ELF-1 (cell line): ENCODE data around the gene OR2A5.
"Not testable (repeated sequence)": the region's sequence is repeated elsewhere in the genome, so short reads cannot be mapped to it uniquely, and the experiment has no call there.

Experiments used
- DNase-seq: peaks from one replicate; pipeline ENCODE4 v3.0.0-alpha.2; 2016; ENCODE audit warnings: low read depth, low spot score

Gene OR2A5

DNA sequence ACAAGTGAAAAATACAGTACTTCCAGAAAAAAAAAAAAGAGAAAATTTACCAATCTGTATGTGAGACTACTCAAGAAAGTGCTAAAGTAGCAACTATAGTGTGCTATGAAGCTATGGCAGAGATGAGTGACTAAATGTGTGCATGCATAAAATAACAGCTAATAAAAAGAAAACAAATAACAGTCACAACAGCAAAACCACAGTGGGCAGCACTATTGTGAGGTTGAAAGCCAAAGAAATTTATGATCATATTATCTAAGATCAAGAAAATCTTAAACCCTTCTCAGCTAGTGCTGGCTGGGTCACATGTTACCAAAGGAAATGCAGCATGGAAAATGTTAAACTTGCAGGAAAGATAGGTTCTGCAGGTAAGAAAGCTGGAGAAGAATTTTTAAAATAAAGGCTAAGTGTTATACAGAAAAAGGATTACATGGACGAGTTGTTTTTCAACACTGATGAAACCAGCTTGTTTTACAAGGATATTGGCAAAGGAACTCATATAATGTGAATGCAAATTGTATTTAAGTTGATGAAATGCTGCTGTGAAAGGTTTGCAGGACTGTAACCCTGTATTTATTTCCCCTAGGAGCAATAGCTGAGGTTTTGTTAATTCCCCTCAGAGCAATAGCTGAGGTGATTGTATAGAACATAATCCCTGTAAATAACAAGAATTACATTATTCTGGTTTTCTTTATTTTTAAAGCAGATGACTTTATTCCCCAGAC is 15.6 kb upstream of the OR2A5 start:
- no peak for DNase-seq

DNA sequence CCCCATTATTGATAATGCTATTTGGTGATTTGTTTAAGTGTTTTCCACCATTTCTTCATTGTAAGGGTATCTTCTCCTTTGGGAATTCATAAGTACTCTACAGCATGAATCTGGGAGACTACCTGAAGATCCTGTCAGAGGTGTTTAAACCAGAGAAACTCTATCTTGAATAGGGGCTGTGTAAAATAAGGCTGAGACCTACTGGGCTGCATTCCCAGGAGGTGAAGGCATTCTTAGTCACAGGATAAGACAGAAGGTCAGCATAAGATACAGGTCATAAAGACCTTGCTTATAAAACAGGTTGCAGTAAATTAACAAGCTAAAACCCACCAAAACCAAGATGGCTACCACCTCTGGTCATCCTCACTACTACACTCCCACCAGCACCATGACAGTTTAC is 13.4 kb upstream of the OR2A5 start:
- DNase-seq = no peak

DNA sequence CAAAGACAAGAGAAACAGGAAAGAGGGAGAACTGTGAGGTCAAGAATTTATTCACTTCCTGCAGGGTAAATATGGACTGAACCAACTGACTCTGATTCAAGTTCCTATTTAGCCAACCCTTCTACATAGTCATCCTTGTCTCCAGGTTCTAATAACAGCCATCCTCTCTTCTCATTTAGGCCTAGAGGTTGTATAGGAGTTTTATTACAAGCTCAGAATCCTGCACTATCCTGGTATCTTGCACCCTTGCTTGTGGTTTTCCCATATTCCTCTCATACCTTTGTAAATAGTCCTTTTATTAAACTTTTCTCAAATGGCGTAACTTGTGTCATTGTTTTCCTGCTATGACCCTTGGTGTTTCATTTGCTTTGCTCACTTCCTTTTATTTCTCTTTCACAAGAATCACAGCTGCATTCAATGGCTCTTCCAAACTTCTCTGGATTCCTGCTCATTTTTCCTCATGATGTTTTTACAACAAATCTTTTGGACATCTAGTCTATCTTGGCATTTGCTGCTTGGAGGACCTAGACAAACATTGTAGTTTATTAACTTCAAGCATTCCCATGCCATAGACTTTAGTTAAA is 12.4 kb upstream of the OR2A5 start:
- no peak for DNase-seq

DNA sequence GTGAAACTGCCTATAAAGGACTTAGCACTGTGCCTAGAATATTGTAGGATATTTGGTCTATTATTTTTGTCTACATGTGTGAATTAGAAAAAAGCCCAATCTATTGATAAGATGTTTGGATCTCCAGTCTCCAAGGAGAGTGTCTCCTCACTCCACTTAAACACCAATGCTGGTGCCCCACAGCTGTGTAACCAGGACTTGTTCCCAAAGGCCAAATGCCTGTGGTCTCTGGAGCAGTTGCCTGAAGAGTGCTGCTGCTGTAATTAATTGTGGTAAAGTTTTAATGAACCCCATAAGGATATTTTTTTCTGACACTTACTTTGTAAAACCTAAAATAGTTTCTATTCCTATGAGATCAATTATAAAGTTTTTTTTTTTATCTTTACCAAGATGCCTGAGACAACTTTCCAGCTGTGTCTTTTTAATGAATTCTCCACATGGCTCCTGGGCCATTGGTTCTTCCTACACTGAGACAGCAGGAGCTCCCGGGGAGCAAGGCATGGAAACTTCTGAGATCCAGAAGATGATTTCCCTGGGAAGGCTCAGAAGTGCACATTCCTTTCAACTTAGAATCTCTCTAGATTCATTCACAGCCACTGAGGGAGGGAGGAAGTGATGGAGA is 11.2 kb upstream of the OR2A5 start:
- DNase-seq = no peak

DNA sequence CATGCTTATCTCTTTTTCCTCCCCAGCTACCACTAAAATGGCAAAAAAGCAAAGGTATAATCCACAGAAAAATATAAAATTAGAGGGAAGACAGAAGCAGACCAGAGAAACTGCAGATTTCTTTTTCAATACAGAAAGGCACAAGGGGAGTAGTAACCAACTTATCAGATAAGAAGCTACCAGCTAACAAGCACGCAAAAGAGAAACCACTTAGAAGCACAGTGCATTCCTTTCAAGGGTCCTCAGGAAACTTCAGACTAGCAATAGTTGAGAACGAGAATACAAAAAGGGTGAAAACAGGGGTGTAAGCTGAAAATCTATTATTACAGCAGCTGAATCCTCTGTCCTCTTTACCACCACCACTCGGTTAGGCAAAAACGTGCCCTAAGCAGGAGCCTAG is 9.9 kb upstream of the OR2A5 start:
- no peak for DNase-seq

DNA sequence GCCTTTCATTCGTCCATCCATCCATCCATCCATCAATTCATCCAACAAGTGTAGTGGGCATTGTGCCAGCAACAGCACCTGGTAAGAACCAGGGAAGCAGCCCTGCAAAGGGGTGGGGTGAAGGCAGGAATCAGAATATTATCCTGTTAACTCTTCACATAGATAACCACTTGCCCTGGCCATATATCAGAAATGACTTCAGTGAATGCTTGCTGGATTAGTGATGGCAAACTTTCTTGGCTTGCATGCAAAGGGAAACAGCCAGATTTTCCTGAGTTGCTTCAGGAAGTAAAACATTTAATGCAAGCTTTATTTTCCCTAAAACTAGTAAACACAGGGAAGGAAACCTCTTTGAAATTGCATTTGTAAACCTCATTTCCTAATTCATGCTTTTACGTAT is 743 bp downstream of the OR2A5 start:
- no peak for DNase-seq

DNA sequence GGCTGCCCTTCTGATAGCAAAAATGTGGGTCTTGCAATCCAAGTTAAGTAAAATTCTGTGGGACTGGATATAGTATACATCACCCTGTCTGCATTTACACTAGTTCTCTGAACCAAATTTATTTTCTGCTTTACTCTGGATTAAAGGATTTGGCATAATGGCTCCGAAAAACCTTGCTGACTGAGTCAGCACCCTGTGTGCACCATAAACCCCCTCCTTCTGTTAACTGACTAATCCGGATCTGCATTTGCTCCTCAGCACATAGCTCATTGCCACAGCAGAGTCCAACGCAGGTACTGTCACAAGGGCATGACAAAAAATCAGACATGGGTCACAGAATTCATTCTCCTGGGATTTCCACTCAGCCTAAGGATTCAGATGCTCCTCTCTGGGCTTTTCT is 1.3 kb downstream of the OR2A5 start:
- peak; percentile 14 for DNase-seq

DNA sequence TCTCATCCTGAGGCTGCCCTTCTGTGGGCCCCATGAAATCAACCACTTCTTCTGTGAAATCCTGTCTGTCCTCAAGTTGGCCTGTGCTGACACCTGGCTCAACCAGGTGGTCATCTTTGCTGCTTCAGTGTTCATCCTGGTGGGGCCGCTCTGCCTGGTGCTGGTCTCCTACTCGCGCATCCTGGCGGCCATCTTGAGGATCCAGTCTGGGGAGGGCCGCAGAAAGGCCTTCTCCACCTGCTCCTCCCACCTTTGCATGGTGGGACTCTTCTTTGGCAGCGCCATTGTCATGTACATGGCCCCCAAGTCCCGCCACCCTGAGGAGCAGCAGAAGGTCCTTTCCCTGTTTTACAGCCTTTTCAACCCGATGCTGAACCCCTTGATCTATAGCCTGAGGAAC is 2.1 kb downstream of the OR2A5 start:
- DNase-seq = not testable (repeated sequence)

DNA sequence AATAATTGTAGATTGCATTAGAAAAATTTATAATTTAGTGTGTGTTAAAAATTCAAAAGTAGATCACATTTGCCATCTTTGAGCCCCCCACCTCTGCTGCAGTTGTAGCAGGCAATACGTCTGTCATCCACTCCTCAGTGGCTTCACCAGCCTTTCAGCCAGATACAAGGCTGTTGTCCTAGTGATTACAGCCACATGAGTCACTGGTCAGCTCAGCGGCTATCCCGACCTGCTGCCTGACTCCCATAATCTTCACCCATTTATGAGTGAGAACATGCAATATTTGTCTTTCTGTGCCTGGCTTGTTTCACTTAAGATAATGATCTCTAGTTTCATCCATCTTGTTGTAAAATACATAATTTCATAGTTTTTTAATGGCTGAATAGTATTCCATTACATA is 9.2 kb downstream of the OR2A5 start:
- no peak for DNase-seq

DNA sequence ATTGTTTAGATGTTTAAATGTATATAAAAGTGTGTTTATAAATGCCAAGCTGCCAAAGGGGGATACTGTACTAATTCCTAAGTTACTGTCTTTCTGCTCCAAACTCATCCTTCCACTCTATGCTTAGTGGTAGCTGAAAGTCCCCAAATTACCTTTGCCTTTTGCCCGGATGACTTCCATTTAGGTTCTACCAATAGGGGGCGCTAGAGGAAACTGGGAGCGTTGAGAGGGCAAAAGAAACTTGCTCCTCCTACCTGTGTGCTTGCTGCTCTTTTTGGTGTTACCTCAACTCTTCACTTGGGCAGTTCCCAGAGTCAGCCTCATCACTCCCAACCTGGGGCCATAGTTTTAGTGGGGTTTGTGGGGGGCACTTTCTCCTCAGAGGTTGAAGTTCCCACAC is 15.0 kb downstream of the OR2A5 start:
- no peak for DNase-seq

DNA sequence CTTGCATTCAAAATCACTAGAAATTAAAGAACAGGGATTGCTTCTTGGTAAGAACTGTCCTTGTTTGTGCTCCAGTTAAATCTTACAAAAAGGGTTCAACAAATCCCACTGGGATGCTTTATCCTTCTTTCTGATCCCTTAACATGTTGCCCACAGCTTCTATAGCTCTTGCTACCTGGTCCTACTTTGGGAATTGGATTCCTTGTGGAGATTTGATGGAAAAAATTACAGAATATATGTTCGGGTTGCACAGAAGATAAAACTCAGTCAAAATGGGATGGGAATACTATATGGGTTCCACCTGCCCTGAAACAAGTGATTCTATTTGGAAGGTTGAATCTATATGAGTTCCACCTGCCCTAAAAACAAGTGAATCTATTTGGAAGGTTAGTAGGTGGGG is 20.8 kb downstream of the OR2A5 start, which contains the start of gene OR2A25:
Gene OR2A25, plus strand, starts transcription at position 301 of the 400 bp plus-strand sequence. CDS start 4,409 bp downstream, outside the sequence.
- DNase-seq = no peak

DNA sequence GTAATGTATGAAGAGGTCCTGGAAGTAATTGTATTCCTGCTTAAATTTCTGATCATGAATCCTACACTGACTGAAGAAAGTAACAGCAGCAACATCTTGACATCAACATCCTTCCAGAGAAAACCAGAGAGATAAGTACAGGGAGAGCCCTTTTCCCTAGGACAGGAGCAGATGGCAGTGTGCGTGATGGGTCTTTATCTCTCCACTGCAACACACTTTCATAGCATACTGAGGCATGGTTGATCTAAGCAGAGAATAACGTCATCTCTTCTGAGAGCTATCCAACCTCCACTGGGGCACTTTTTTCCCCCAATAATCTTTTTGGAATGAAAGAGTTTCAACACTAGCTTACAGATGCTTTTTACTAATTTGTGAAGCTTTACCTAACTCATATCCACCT is 21.2 kb downstream of the OR2A5 start:
- no peak for DNase-seq

DNA sequence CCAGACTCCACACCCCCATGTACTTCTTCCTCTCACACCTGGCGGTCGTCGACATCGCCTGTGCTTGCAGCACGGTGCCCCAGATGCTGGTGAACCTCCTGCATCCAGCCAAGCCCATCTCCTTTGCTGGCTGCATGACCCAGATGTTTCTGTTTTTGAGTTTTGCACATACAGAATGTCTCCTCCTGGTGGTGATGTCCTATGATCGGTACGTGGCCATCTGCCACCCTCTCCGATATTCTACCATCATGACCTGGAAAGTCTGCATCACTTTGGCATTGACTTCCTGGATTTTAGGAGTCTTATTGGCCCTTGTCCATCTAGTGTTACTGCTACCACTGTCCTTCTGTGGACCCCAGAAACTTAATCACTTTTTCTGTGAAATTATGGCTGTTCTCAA is 25.6 kb downstream of the OR2A5 start:
- DNase-seq = no peak

DNA sequence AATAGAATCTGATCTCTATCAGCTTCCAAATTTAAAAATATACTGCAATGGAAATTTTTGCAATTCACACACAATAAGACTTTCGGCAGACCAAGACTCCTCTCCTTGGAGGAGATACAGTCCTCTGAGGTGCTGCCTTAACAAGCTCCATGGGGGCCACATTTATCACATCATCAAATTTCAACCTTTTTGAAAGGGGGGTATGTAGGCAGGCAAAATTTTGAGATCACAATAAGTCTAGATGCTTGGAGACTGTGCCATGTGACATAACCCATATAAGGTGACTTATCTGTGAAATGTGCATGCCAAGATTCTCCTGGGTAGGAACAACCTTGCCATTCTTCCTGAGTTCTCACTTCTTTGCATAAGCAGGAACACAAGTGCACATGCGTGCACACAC is 37.2 kb downstream of the OR2A5 start, which contains the start of gene OR2A12:
Gene OR2A12, plus strand, starts transcription at position 301 of the 400 bp plus-strand sequence. CDS start 8,830 bp downstream, outside the sequence.
- DNase-seq = no peak

DNA sequence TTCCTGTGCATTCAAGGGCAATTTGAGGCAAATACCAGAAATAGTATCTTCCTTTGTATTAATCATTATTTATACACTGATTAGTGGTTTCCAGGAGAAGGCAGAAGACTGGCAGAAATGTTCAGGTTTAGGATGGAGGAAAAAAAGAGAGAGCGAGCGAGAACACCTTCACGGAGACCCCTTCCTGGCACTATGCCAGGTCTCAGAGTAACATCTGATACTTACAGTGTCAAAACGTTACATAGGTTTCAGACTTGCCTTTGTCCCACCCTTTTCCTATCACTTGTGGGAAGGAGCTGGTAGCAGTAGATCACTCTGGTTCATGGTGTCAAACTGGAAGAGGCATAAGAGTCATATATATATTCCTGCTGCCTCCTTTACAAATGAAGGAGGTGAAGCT is 38.0 kb downstream of the OR2A5 start:
- no peak for DNase-seq

DNA sequence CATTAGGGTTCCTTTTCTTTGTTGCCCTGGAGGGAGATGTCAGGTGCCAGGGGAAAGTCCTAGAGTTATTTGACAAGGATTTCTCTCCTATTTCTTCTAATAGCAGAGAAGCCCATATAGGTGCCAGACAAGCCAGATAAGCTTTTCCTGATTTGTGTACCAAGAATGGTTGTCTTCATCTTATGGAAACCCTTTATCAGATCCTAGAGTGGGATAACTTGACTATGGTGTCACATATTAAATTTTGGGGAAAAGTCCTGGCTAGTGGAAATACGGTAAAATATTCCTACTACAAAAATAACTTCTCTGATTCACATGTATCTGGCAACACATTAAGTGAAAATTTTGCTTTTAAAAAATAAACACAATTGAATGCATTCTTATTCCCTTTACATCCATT is 38.5 kb downstream of the OR2A5 start:
- DNase-seq = no peak

DNA sequence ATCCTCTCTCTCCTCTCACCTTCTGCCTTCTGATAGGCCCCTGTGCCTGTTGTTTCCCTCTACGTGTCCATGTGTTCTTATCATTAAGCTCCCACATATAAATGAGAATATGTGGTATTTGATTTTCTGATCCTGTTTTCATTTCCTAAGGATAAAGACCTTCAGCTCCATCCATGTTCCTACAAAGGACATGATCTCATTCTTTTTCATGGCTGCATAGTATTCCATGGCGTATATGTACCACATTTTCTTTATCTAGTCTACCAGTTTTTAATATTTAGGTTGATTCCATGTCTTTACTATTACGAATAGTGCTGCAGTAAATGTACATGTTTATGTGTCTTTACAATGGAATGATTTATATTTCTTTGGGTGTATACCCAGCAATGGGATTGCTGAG is 41.9 kb downstream of the OR2A5 start:
- DNase-seq = no peak

DNA sequence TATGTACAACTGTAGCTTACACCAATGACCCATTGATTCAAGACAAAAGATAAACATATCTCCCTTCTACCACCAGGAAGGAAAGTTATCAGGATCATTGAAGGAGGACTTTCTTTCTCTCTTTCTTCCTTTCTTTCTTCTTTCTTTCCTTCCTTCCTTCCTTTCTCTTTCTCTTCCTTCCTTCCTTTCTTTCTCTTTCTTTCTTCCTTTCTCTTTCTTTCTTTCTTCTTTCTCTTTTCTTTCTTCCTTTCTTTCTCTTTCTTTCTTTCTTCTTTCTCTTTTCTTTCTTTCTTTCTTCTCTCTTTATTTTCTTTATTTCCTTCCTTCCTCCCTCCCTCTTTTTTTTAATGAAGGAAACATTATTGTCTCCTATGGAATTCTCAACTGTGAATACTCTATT is 50.0 kb downstream of the OR2A5 start:
- DNase-seq = no peak

DNA sequence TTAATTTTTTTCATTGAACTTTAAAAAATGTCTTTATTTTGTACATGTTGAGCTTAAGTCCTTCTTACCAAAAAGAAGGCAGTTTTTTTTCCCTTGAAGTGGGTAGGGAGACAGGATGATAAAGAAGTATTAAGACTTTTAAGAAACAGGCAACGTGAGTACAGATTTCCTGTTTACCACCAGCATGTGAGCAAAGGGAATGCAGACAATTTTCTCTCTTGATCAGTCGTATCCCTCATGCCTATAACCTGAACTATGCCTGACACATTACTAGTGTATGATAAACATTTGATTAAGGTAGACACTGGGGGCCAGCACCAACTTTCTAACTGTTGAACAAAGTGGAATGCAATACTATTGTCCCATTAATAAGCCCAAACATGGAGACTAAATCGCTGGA is 51.9 kb downstream of the OR2A5 start:
- DNase-seq = no peak

DNA sequence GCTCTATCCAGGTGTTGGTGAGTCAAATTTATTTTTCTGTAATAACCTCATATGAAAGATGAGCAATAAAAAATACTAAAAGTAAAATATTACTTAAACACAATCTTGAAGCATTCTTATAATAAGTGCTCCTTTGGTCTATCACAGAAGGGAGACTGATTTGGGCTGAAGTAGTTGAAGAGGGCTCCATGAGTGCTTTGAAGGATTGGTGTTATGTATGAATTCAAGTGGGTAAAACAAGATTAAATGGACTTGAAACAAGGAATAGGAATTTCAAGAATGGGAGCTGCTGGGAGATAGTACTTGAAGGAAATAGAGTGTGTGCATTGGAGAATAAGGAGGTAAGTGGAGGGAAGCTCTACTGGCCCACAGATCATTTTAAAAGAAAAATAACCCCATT is 53.3 kb downstream of the OR2A5 start:
- DNase-seq = no peak

DNA sequence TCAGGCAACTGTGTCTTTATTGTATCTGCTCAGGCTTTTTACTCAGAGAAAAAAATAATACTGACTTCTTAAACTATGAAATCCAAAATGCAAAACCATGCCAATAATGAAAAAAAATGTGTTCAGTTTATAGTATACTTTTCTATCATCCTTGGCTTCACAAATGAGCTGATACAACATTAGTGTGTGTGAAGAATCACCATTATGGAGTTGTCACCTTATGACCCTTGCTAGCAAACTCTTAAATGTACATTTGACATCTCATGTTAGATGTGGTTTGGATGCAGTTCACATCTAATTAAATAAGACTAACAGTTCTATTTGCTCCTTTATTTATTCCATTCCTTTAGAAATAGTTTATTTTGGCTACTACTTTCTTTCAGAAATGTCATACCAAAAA is 56.5 kb downstream of the OR2A5 start:
- no peak for DNase-seq
